ENCODE results near the gene BCL7C. TPM values are rescaled to one million over a fixed set of nuclear protein-coding genes. Genes with fewer than 3 reads are reported as not detected.

Gene BCL7C
- total RNA-seq, 1 experiment from 2014 or later: 66.9 TPM

DNA sequence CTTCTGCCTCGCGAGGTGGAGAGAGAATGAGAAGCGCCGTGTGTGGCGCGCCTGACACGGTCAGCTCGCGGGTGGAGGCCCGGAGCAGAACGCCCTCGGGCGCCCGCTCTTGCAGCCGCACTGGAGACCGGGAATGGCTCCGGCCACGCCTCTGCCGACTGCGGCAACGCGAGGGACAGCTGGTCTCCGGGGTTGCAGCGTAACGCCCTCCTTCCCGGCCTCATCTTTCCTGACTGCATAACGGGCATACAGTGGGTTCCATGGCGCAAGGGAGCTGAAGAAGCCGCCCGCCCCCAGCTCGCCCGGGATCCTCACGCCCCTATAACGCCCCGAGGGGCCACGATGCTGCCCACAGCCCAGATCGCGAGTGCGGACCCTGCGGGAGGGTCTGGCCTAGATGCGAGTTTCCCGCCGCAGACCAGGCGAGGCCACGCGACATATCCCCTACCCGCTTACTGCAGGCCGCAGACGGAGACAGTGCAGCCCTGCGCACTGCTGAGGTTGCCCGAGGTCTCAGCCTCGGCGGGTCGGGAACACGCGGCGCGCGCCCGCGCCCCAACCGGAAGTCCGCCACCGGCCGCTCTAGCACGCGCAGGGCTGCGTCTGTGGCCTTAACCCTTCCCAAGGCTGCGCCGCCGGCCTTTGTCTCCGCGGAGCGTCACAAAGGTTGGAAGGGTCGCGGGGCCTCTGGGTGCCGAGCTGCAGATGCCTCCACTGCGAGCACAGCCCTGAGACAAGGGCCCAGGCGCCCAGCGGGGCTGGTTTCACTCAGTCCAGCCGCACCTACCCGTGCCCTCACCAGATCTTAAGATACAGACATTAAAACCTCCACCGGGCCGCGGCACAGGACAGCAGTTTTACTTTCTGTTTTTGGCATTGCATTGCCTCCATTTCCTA is 18.8 kb downstream of the BCL7C start:
- no peaks in the 10 kb centered on the region for H3K9me3 ChIP-seq (ENCODE audit: insufficient read depth, low read depth)
- DNase-seq: peak; percentile 75 to 94
- TF ChIP-seq, protein P1, sequence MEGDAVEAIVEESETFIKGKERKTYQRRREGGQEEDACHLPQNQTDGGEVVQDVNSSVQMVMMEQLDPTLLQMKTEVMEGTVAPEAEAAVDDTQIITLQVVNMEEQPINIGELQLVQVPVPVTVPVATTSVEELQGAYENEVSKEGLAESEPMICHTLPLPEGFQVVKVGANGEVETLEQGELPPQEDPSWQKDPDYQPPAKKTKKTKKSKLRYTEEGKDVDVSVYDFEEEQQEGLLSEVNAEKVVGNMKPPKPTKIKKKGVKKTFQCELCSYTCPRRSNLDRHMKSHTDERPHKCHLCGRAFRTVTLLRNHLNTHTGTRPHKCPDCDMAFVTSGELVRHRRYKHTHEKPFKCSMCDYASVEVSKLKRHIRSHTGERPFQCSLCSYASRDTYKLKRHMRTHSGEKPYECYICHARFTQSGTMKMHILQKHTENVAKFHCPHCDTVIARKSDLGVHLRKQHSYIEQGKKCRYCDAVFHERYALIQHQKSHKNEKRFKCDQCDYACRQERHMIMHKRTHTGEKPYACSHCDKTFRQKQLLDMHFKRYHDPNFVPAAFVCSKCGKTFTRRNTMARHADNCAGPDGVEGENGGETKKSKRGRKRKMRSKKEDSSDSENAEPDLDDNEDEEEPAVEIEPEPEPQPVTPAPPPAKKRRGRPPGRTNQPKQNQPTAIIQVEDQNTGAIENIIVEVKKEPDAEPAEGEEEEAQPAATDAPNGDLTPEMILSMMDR (conservative IDR thresholded peaks at IDR 0.05): no peak
- TF ChIP-seq EZH2 (IDR thresholded peaks at IDR 0.05; ENCODE audit: low read depth): no peak
- no peaks in the 10 kb centered on the region for H3K27me3 ChIP-seq (ENCODE audit: insufficient read depth, low read depth)
- peaks cover 27% of the 10 kb centered on the region for H3F3A ChIP-seq (ENCODE audit: insufficient read depth, low read depth)
- peaks cover 18% of the 10 kb centered on the region for H3K4me1 ChIP-seq (replicated peaks; ENCODE audit: insufficient read depth)
- H3K4me3 ChIP-seq: peak overlapping the region; percentile 97
- TSS peak; percentile 66 for BruUV-seq (replicated peaks)
- intact Hi-C loops (cut with micrococcal nuclease; ENCODE audit: unreplicated experiment): loop anchor here (1.0 to 2.0 kb wide), 4 partner anchors 19 to 88 kb away; partner anchors contain the start of genes BCL7C, FBXL19 and ZNF629
- POLR2A ChIA-PET (ENCODE audit: unreplicated experiment): interaction anchor here (0.5 to 0.7 kb wide), 3 partner anchors 88 to 1003 kb away, joined by 3 read pairs; partner anchors contain the start of gene ZNF629
- no peaks in the 10 kb centered on the region for H3K36me3 ChIP-seq (ENCODE audit: low read depth)
- no peaks in the 10 kb centered on the region for H3K9me2 ChIP-seq (ENCODE audit: insufficient read depth)
- no peaks in the 10 kb centered on the region for H4K20me1 ChIP-seq (ENCODE audit: insufficient read depth)
- peak overlapping the region; percentile 98 for H2AFZ ChIP-seq
- CTCF ChIA-PET: interaction anchor here (0.6 kb wide), 1 partner anchor 45 kb away, joined by 5 read pairs; no protein-coding TSS in a partner anchor
- H3K79me2 ChIP-seq (ENCODE audit: low read depth): peaks cover 24% of the 10 kb centered on the region
- H3K4me2 ChIP-seq: peak overlapping the region; percentile 92
- H3K27ac ChIP-seq: peak overlapping the region; percentile 48

DNA sequence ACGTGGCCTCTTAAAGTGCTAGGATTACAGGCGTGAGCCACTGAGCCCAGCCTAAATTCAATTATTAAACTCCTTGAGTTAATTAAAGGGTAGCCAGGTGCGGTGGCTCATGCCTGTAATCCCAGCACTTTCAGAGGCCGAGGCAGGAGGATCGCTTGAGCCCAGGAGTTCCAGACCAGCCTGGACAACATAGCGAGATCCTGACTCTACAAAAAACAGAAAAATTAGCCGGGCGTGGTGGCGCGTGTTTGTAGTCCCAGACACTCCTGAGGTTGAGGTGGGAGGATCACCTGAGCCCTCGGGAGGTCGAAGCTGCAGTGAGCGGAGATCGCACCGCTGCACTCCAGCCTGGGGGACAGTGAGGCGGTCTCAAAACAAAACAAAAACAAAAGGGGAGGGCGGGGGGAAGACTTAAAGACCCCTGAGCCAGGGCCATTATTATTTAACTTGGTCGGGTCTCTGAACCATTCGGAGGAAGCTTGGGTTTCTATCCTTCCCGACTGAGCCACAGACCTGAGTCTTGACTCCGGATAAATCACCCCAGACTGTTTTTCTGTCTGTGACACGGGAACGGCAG is 19.5 kb downstream of the BCL7C start:
- H2AFZ ChIP-seq: peak overlapping the region; percentile 98
- no peak for DNase-seq
- peaks cover 24% of the 10 kb centered on the region for H3K79me2 ChIP-seq (ENCODE audit: low read depth)
- H4K20me1 ChIP-seq (ENCODE audit: insufficient read depth): no peaks in the 10 kb centered on the region
- H3K4me3 ChIP-seq: peak overlapping the region; percentile 97
- no peaks in the 10 kb centered on the region for H3K27me3 ChIP-seq (ENCODE audit: insufficient read depth, low read depth)
- H3K36me3 ChIP-seq (ENCODE audit: low read depth): no peaks in the 10 kb centered on the region
- H3K4me2 ChIP-seq: peak overlapping the region; percentile 92
- ChIA-PET CTCF (interaction anchor here (0.6 kb wide), 1 partner anchor 44 kb away, joined by 5 read pairs; no protein-coding TSS in a partner anchor), POLR2A (ENCODE audit: unreplicated experiment) (interaction anchor here (0.6 to 0.7 kb wide), 2 partner anchors 383 to 1003 kb away, joined by 3 read pairs; no protein-coding TSS in a partner anchor)
- no peaks in the 10 kb centered on the region for H3K9me2 ChIP-seq (ENCODE audit: insufficient read depth)
- H3F3A ChIP-seq (ENCODE audit: insufficient read depth, low read depth): peaks cover 26% of the 10 kb centered on the region
- TF ChIP-seq, protein P1 (conservative IDR thresholded peaks at IDR 0.05): no peak
- no peak for TF ChIP-seq EZH2 (IDR thresholded peaks at IDR 0.05; ENCODE audit: low read depth)
- BruUV-seq (replicated peaks): no TSS peak
- H3K9me3 ChIP-seq (ENCODE audit: insufficient read depth, low read depth): no peaks in the 10 kb centered on the region
- peaks cover 18% of the 10 kb centered on the region for H3K4me1 ChIP-seq (replicated peaks; ENCODE audit: insufficient read depth)
- H3K27ac ChIP-seq: 0 out of 2 replicates have a peak overlapping the region, but pooled peaks have one; percentile 48
- intact Hi-C loops (cut with micrococcal nuclease; ENCODE audit: unreplicated experiment): loop anchor here (2.0 kb wide), 2 partner anchors 48 to 70 kb away; partner anchors contain the start of gene FBXL19

DNA sequence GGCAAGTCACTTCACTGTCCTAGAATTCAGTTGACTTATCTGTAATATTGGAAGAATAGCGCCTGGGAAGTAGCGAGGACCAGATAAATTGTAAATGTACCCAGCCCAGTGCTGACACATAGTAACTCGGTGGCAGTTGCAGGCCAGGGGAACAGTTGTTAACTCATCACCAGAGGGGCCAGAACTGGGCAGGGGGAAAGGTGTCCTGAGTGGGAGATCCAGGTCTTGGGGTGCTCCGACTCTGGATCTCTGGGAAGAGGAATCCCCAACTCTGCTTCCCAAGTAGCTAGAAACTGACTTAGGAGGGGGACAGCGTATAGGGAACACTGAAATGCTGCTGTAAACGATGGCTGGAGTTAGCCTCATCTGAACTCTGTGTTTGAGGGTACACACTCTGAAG is 23.0 kb downstream of the BCL7C start:
- no peaks in the 10 kb centered on the region for H3K27me3 ChIP-seq (ENCODE audit: insufficient read depth, low read depth)
- POLR2A ChIA-PET (ENCODE audit: unreplicated experiment): no interaction called here
- peaks cover 27% of the 10 kb centered on the region for H3F3A ChIP-seq (ENCODE audit: insufficient read depth, low read depth)
- H4K20me1 ChIP-seq (ENCODE audit: insufficient read depth): no peaks in the 10 kb centered on the region
- H3K79me2 ChIP-seq (ENCODE audit: low read depth): peaks cover 13% of the 10 kb centered on the region
- H2AFZ ChIP-seq: no peak overlapping the region
- BruUV-seq (replicated peaks): no TSS peak
- H3K9me3 ChIP-seq (ENCODE audit: insufficient read depth, low read depth): no peaks in the 10 kb centered on the region
- peaks cover 7% of the 10 kb centered on the region for H3K4me1 ChIP-seq (replicated peaks; ENCODE audit: insufficient read depth)
- H3K4me2 ChIP-seq: no peak overlapping the region
- H3K36me3 ChIP-seq (ENCODE audit: low read depth): no peaks in the 10 kb centered on the region
- H3K9me2 ChIP-seq (ENCODE audit: insufficient read depth): no peaks in the 10 kb centered on the region
- no peak overlapping the region for H3K4me3 ChIP-seq
- H3K27ac ChIP-seq: no peak overlapping the region
- CTCF ChIA-PET: no interaction called here
- TF ChIP-seq, protein P1 (conservative IDR thresholded peaks at IDR 0.05): no peak
- TF ChIP-seq EZH2 (IDR thresholded peaks at IDR 0.05; ENCODE audit: low read depth): no peak
- DNase-seq: no peak
- intact Hi-C loops (cut with micrococcal nuclease; ENCODE audit: unreplicated experiment): no loop called here

Data from PC-9 (cell line).